HG03066 (cell line): ENCODE results near the gene INTS7.

Source experiments
- ATAC-seq: cut with Tn5 transposase; IDR thresholded peaks from one replicate; pipeline ENCODE4 v1.9.1; 2021; ENCODE audit warnings: low read depth; ENCODE audit not compliant: unreplicated experiment

Gene INTS7

GRCh38 chr1:211912844-211913432, 122.4 kb downstream of the INTS7 start:
- ATAC-seq: no peak

- no peak for ATAC-seq
Observed at GRCh38 chr1:211912038-211912437, 123.3 kb downstream of the INTS7 start.

- no peak for ATAC-seq
Observed at GRCh38 chr1:211910913-211911485, 124.4 kb downstream of the INTS7 start.

GRCh38 chr1:211910113-211910884, 125.1 kb downstream of the INTS7 start:
- no peak for ATAC-seq

- no peak for ATAC-seq
Observed at GRCh38 chr1:211909395-211909794, 126.0 kb downstream of the INTS7 start.

- no peak for ATAC-seq
Observed at GRCh38 chr1:211908951-211909350, 126.4 kb downstream of the INTS7 start.

- ATAC-seq: no peak
Observed at GRCh38 chr1:211908453-211908852, 126.9 kb downstream of the INTS7 start.

- no peak for ATAC-seq
Observed at GRCh38 chr1:211903490-211904245, 131.7 kb downstream of the INTS7 start.

GRCh38 chr1:211902624-211903291, 132.6 kb downstream of the INTS7 start:
- ATAC-seq: no peak

GRCh38 chr1:211901945-211902344, 133.4 kb downstream of the INTS7 start:
- ATAC-seq: no peak

- no peak for ATAC-seq
Observed at GRCh38 chr1:211900441-211900840, 134.9 kb downstream of the INTS7 start.

- no peak for ATAC-seq
Observed at GRCh38 chr1:211896958-211897357, 138.4 kb downstream of the INTS7 start.

GRCh38 chr1:211895126-211895759, 140.1 kb downstream of the INTS7 start:
- no peak for ATAC-seq

- ATAC-seq: no peak
Observed at GRCh38 chr1:211894312-211894711, 141.0 kb downstream of the INTS7 start.

- no peak for ATAC-seq
Observed at GRCh38 chr1:211893260-211893659, 142.1 kb downstream of the INTS7 start.

GRCh38 chr1:211892577-211892976, 142.8 kb downstream of the INTS7 start:
- ATAC-seq: no peak

- no peak for ATAC-seq
Observed at GRCh38 chr1:211891708-211892107, 143.6 kb downstream of the INTS7 start.
